Amniotic stem cell (primary cell): ENCODE measurements around the gene DAPK1.

Experiments used
- DNase-seq: peaks from one replicate; lab custom pipeline; 2025; lab: John Stamatoyannopoulos, UW

Gene DAPK1

GRCh38 chr9:87614397-87614796, 116.7 kb downstream of the DAPK1 start:
- no peak for DNase-seq

- DNase-seq = no peak
These were observed 117.5 kb downstream of the DAPK1 start for GRCh38 chr9:87615136-87615535.

GRCh38 chr9:87615547-87616148, 118.0 kb downstream of the DAPK1 start:
- DNase-seq = no peak

- DNase-seq = no peak
These were observed 120.6 kb downstream of the DAPK1 start for GRCh38 chr9:87618226-87618625.

GRCh38 chr9:87618931-87619330, 121.3 kb downstream of the DAPK1 start:
- DNase-seq = no peak

GRCh38 chr9:87619346-87619745, 121.7 kb downstream of the DAPK1 start:
- DNase-seq = no peak

- DNase-seq = no peak
These were observed 123.2 kb downstream of the DAPK1 start for GRCh38 chr9:87620731-87621322.

GRCh38 chr9:87622098-87622497, 124.4 kb downstream of the DAPK1 start:
- no peak for DNase-seq

GRCh38 chr9:87622923-87623322, 125.3 kb downstream of the DAPK1 start:
- no peak for DNase-seq

GRCh38 chr9:87628346-87628745, 130.7 kb downstream of the DAPK1 start:
- DNase-seq = no peak

- no peak for DNase-seq
These were observed 131.4 kb downstream of the DAPK1 start for GRCh38 chr9:87629104-87629503.

- no peak for DNase-seq
These were observed 132.6 kb downstream of the DAPK1 start for GRCh38 chr9:87630266-87630665.

- no peak for DNase-seq
These were observed 133.2 kb downstream of the DAPK1 start for GRCh38 chr9:87630846-87631245.

GRCh38 chr9:87635656-87636501, 138.2 kb downstream of the DAPK1 start:
- DNase-seq = no peak

GRCh38 chr9:87638292-87638691, 140.6 kb downstream of the DAPK1 start:
- DNase-seq = no peak

GRCh38 chr9:87639949-87640348, 142.3 kb downstream of the DAPK1 start:
- no peak for DNase-seq

GRCh38 chr9:87640385-87640795, 142.7 kb downstream of the DAPK1 start:
- DNase-seq = peak; percentile 1

GRCh38 chr9:87641067-87641466, 143.4 kb downstream of the DAPK1 start:
- no peak for DNase-seq

- no peak for DNase-seq
These were observed 144.9 kb downstream of the DAPK1 start for GRCh38 chr9:87642330-87643106.

- DNase-seq = no peak
These were observed 145.5 kb downstream of the DAPK1 start for GRCh38 chr9:87643107-87643650.

GRCh38 chr9:87643778-87644570, 146.3 kb downstream of the DAPK1 start:
- DNase-seq = no peak
